ENCODE results near the gene HIGD1C. TPM values are rescaled to one million over a fixed set of nuclear protein-coding genes. Genes with fewer than 3 reads are reported as not detected.

HIGD1C gene
- total and polyA plus RNA-seq, 2 of the 8 experiments (the other 6 are each of a cell fraction or from before 2014, with no cell fraction given): not detected

DNA sequence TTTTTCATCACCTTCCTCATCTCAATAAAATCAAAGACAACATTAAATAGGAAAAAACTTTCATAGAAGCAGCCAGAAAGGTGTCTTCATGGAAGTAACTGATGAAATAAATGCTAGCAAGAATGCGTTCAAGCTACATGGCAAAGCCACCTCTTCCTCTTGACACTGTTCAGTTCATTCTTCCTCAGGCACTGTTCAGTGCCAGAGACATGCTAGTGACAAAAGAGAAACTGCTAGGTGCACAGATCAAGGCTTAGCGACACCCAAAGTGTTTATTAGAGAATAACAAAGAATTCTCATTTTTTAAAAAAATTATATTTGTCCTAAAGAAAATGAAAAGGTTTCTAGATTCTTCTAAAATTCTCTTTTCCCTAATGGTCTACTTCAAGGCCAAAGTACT, 66.6 kb downstream of the HIGD1C start:
- Histone ChIP-seq H3K79me1 (ENCODE audit: low read depth, low read length) (peaks cover 2% of the 10 kb centered on the region; the same call in 1 of the 2 replicates), H3K27ac (ENCODE audit: low read depth, low read length) (no peak overlapping the region), H3K36me3 (ENCODE audit: control insufficient read depth in 2 of 4, insufficient read depth in 4 of 4, low read length in 3 of 4) (no peaks in the 10 kb centered on the region), H3K4ac (replicated peaks; ENCODE audit: insufficient read length, low read depth, low read length) (no peak overlapping the region), H2BK5ac (ENCODE audit: low read depth, low read length) (no peak overlapping the region), H2AK5ac (ENCODE audit: low read depth, low read length) (no peak overlapping the region), H4K20me1 (replicated peaks in 1 of 2; ENCODE audit: control insufficient read depth in 1 of 2, insufficient read depth in 2 of 2, low read length in 2 of 2) (no peaks in the 10 kb centered on the region), H3K9ac (replicated peaks in 1 of 4; ENCODE audit: extremely low read depth in 1 of 4, low read depth in 3 of 4, low read length in 3 of 4) (no peak overlapping the region), H2BK20ac (ENCODE audit: low read length) (no peak overlapping the region), H3K4me2 (ENCODE audit: insufficient read depth in 1 of 2, low read depth in 2 of 2, low read length in 2 of 2) (no peak overlapping the region), H3K23ac (ENCODE audit: insufficient read length) (no peak overlapping the region), H4K5ac (ENCODE audit: insufficient read length, low read depth, low read length) (no peak overlapping the region), H4K91ac (replicated peaks; ENCODE audit: insufficient read length, low read length) (no peak overlapping the region), H4K8ac (ENCODE audit: extremely low read depth, insufficient read depth, low read length) (no peak overlapping the region), H2BK120ac (replicated peaks; ENCODE audit: low read depth, low read length) (no peak overlapping the region), H3K4me1 (replicated peaks in 1 of 4; ENCODE audit: control insufficient read depth in 3 of 4, insufficient read depth in 4 of 4, low read length in 3 of 4) (peaks cover 0 to 2% (median 0%) of the 10 kb centered on the region in 4 experiments; a peak in 1 of 7 replicates), H3K27me3 (replicated peaks in 1 of 4; ENCODE audit: control insufficient read depth in 3 of 4, extremely low read depth in 1 of 4, insufficient read depth in 3 of 4, low read length in 3 of 4) (no peaks in the 10 kb centered on the region), H3K79me2 (ENCODE audit: control insufficient read depth in 1 of 2, insufficient read depth in 2 of 2, low read length in 2 of 2) (peaks cover 12 to 86% of the 10 kb centered on the region in 2 experiments), H2BK12ac (ENCODE audit: low read depth, low read length) (no peak overlapping the region), H3K23me2 (ENCODE audit: low read depth, low read length) (no peaks in the 10 kb centered on the region), H2BK15ac (ENCODE audit: low read length) (no peak overlapping the region), H3K14ac (ENCODE audit: insufficient read length) (no peak overlapping the region), H3K9me3 (ENCODE audit: insufficient read depth in 2 of 2, low read depth in 1 of 2, low read length in 1 of 2) (no peaks in the 10 kb centered on the region), H3K56ac (replicated peaks; ENCODE audit: insufficient read length, low read depth, low read length) (no peak overlapping the region), H3K4me3 (ENCODE audit: extremely low read depth in 1 of 4, insufficient read depth in 2 of 4, low read depth in 3 of 4, low read length in 4 of 4) (no peak overlapping the region), H3K18ac (ENCODE audit: extremely low read depth, low read length) (no peak overlapping the region), H2AFZ (ENCODE audit: low read length) (no peak overlapping the region)
- POLR2A ChIA-PET (ENCODE audit: partially characterized antibody): interaction anchor here (0.9 kb wide), 1 partner anchor 14 kb away, joined by 3 read pairs; no protein-coding TSS in a partner anchor
- DNase-seq (ENCODE audit: low read depth in 1 of 2, low spot score in 2 of 2): no peak
- FAIRE-seq: no peak
- CTCF ChIA-PET (ENCODE audit: partially characterized antibody): interaction anchor here (0.8 to 1.7 kb wide), 4 partner anchors 13 to 255 kb away, joined by 3 to 4 read pairs (median 4); partner anchors contain the start of gene ATF1
- WGBS, 2 experiments (ENCODE audit: extremely low coverage in 1 of 2, insufficient coverage in 1 of 2, insufficient read length in 1 of 2, insufficient replicate concordance in 2 of 2, low coverage in 1 of 2, low lambda C conversion rate in 2 of 2, missing lambda C conversion rate in 1 of 2): 91% methylated on average over 2 of the region's 2 CpGs; no CpG with 5 or more reads in 1 of the 2 experiments
- TF ChIP-seq NRF1 (IDR thresholded peaks at IDR 0.05; ENCODE audit: low read depth, low read length) (no peak), CTBP2 (IDR thresholded peaks at IDR 0.05; ENCODE audit: borderline replicate concordance, insufficient read depth, insufficient read length, low read length) (no peak), SIN3A (conservative IDR thresholded peaks at IDR 0.05 in 1 of 2, IDR thresholded peaks at IDR 0.05 in 1 of 2; ENCODE audit: low read depth in 1 of 2, low read length in 2 of 2) (no peak)
- TF ChIP-seq, protein P1, sequence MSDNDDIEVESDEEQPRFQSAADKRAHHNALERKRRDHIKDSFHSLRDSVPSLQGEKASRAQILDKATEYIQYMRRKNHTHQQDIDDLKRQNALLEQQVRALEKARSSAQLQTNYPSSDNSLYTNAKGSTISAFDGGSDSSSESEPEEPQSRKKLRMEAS (IDR thresholded peaks at IDR 0.05): no peak

All from H1 (cell line).